Right ventricle myocardium superior (tissue), 1 donor: ENCODE data around the gene F2RL3. TPM values are rescaled to one million over a fixed set of nuclear protein-coding genes. Genes with fewer than 3 reads are reported as not detected.

Experiments used
- ATAC-seq: fragments of 200-7000 bp; cut with Tn5 transposase; one replicate; pipeline ENCODE4 v1.9.1; 2020; ENCODE audit warnings: mild to moderate bottlenecking; ENCODE audit not compliant: poor library complexity
- DNase-seq: peaks from one replicate; pipeline ENCODE4 v3.0.0-alpha.2; 2020
- intact Hi-C: fragments of 100-400 bp; cut with DNase I; formaldehyde crosslinking; loops from one replicate; pipeline ENCODE4 v1.11.2; 2022
- long read RNA-seq: library from polyadenylated mRNA; unstranded; transcript quantifications from one replicate; pipeline ENCODE4 v2.0.0, GENCODE V29; 2021
- total RNA-seq: library from RNA; stranded (reverse); fragmentation: NEBNext Ultra II Directional; extraction: Animal tissue kit (Norgen Biotek cat#: 25700); gene quantifications from one replicate; pipeline ENCODE4 v1.2.1, GENCODE V29; 2021
- donor health status: DM: no; HTN: yes; CAD: no; lungs with severe emphysema.

F2RL3 gene
- 0.16 TPM for total RNA-seq
- long read RNA-seq, partial matches to known transcripts: 0 of 1 reads
- long read RNA-seq, other reads (novel, unspliced or antisense): 0 of 1 reads

DNA sequence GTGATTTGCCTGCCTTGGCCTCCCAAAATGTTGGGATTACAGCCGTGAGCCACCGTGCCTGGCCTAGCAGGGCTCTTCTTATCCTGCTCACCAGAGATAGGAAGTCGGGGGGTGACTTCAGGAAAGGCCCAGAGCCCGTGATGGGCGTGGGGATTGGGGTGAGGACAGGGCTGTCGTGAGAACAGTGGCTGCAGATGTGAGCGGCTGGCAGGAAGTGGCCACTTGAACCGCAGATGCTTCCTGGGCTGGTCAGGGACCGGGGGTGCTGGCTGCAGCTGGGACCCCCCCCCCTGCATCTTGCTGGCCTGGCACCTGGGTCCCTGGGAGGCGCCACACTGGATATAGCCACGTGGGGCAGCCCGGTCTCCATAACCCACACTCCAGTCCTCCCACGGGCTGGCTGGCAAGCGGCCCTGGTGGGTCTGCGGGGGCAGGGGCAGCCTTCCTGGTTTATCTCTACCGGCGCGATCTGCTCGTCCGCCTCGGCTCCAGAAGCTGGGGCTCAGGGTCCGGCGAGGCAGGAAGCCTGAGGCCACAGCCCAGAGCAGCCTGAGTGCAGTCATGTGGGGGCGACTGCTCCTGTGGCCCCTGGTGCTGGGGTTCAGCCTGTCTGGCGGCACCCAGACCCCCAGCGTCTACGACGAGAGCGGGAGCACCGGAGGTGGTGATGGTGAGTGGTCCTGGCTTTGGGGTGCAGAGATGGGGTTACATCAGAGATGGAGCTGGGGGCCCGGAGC lies at the start of gene F2RL3:
F2RL3 (plus strand) TSS at position 371 of the 737 bp plus-strand sequence; CDS start at position 562, 191 bp downstream.
- ATAC-seq (peak; percentile 22), DNase-seq (peak; percentile 74)
- intact Hi-C loops: no loop called here

DNA sequence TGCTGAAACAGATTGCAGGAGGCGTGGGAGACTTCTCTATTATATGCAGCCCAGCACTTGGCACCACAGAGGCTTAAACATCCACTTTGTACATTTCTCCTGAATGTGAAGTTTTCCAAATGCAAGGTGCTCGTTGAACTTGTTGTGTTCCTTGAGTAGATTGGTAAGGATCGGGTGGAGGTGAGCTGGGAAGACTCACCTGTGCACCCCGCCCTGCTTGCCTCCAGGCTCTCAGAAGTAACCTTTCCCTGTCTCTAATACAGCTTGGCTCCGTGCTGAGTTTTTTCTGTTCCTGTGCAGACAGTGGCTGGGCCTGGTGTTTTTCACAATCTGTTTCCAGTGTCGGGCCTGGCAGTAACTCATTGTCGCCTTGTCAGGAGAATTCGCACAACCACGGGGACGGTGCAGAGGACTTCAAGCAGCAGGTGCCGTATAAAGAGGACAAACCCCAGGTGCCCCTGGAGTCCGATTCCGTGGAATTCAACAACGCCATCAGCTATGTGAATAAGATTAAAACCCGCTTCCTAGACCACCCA lies 47.3 kb upstream of the F2RL3 start:
- DNase-seq (no peak), ATAC-seq (peak; percentile 70)
- intact Hi-C loops: no loop called here

DNA sequence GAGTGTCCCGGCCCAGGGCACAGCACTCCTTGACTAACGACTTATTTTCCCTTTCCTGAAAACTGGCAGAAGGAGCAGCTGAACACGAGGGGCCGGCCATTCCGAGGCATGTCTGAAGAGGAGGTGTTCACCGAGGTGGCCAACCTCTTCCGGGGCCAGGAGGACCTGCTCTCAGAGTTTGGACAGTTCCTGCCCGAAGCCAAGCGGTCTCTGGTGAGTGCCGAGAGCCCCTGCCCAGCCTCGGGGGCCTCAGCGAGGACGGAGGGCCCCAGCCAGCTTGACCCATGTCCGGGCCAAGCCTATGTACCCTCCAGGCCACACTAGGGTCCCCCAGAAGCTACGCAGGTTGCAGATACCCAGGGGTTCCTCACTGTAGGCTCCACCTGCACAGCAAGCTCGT lies 41.9 kb upstream of the F2RL3 start:
- intact Hi-C loops: no loop called here
- DNase-seq (no peak), ATAC-seq (no peak)

DNA sequence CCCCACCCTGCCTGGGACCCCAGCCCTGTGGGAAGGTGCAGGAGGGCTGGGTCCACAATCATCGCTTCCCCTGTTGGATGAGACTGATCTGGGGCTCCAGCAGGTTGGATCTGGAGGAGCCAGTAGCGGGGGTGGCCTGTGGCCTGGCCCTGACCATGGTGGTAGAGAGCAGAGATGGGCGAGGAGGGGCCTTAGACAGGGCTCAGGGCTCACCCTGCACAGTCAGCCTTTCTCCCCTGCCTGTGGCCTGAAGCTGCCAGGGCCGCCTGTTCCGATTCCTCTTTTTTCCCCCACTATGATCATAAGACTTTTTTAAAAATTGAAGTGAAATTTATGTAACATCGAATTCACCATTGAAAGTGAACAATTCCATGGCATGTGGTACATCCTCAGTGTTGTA lies 41.4 kb upstream of the F2RL3 start:
- ATAC-seq (peak; percentile 54), DNase-seq (no peak)
- intact Hi-C loops: no loop called here

DNA sequence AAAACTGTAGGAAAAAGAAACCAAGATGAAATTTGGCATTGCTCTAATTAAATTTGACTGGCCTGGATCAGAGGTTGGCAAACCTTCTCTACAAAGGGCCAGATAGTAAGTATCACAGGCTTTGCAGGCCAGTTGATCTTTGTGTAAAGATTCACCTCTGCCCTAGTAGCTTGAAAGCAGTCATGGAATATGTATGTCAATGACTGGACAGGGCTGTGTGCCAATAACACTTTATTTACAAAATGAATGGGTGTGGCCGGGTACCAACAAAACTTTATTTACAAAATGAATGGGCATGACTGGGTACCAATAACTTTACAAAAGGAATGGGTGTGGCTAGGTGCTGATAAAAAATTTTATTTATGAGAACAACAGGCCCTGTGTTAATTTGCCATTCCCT lies 39.6 kb upstream of the F2RL3 start:
- intact Hi-C loops: no loop called here
- ATAC-seq (no peak), DNase-seq (no peak)

DNA sequence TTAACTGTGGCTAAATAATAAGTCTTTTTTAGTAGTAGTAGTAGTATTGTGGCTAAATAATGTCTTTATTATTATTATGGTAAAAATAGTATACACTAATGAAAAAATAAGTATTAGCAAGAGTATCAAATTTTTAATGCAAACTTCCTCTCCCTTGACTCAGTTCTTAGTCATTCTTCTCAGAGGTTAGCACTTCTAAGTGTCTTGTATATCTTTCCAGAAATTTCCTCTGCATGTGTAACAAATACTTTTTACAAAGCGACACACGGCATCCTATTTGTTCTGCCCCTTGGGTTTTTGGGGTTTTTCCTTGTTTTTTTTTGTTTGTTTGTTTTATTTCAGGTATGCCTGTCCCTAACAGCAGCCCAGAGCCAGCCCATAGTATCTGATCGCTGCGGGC lies 38.7 kb upstream of the F2RL3 start:
- DNase-seq: no peak
- no peak for ATAC-seq
- intact Hi-C loops: no loop called here

DNA sequence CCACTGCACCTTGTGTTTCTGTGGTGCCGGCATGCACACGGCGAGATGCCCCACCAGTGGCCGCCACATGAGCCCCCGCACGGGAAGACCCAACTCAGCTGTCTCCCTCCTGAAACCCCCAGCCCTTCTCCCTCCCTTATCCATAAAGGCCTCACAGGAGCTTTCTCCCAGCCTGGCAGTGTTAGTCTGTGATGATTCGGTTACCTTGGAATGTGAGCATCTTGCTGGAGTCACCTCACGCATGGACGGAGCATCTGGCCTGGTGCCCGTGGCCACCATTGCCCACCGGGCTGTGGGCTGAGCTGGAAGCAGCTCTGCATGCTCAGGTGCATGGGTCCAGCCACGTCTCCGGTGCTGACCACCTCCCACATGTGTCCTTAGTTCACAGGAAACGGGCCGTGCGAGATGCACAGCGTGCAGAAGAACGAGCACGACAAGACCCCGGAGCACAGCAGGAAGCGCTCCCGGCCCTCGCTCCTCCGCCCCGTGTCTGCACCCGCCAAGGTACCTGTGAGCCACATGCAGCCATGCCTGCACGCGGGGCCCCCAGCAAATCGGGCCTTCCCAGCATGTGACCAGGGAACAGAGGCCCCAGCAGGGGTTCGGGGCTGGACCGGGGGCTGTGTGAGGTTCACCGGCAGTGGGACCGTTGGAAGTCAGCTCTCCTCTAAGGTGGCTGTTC lies 37.6 kb upstream of the F2RL3 start:
- intact Hi-C loops: no loop called here
- no peak for DNase-seq
- no peak for ATAC-seq

DNA sequence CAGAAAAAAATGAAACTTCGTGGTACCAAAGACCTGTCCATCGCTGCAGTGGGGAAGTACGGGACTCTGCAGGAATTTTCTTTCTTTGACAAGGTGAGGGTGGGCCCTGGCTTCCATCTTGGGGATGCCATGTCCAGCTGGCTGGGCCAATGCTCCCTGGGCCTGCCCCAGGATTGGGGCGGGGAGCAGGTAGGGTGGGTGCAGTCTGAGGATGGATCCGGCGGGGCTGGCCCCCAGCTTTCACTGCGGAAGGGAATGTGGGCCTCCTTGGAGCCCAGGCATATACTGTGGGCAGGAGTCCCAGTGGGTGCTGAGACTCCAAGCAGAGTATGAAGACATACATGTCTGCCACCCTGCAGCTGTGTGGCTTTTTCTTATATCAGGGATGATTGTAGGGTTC lies 35.7 kb upstream of the F2RL3 start:
- intact Hi-C loops: no loop called here
- DNase-seq: no peak
- no peak for ATAC-seq

DNA sequence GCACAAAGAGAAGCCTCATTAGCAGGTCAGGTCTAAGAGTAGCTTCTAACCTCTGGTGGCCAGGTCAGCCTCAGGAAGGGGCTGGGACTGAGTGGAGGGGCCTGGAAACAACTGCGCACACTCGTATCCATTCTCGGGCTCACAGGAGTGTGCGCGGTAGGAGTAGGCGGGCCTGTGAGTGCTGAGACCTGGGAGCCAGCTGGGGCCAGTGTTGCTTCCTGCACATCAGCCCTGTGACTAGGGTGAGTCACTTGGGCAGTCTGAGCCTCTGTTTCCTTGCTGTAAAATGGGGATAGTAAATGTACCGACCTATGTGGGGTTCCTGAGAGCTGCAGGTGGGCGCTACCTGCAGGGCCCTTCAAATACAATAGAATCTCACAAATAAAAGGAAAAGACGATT lies 32.7 kb upstream of the F2RL3 start:
- DNase-seq (no peak), ATAC-seq (no peak)
- intact Hi-C loops: no loop called here

DNA sequence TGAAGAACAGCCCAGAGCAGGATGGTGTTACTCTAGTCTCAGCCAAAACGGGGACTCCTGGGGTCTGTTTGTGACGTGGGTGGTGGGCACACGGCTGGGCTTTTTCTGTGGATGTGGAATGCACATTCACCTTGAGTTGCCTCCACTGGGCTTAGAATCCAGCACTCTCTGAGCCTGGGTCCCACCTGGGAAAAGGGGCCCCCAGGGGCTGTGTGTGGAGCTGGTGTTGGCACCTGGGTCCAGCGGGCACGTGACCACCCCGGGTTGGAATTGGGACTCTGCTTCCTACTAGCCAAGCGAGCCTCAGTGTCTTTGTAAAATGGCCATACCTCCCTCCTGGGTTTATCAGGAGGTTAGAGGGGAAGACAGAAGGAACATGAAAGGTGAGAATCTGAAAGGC lies 29.2 kb upstream of the F2RL3 start:
- intact Hi-C loops: no loop called here
- no peak for ATAC-seq
- no peak for DNase-seq

DNA sequence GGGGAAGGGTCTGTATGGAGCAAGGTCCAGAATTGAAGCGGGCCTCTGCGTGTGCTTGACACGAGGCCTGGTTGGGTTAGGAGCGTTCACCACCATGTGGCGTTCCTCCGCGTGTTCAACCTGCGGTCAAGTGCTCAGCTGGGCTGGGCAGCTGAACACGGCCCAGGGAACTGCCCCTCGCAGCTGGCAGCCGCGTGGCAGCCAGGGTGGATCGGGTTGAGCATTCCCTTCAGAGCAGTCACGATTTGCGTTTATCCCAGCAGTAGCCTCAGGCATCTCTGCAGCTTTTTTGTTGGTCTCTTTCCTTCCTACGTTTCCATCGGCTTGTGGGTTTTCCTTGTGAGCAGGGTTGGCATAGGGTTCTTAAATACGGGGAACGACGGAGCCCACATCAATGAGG lies 28.7 kb upstream of the F2RL3 start:
- intact Hi-C loops: no loop called here
- ATAC-seq (no peak), DNase-seq (no peak)

DNA sequence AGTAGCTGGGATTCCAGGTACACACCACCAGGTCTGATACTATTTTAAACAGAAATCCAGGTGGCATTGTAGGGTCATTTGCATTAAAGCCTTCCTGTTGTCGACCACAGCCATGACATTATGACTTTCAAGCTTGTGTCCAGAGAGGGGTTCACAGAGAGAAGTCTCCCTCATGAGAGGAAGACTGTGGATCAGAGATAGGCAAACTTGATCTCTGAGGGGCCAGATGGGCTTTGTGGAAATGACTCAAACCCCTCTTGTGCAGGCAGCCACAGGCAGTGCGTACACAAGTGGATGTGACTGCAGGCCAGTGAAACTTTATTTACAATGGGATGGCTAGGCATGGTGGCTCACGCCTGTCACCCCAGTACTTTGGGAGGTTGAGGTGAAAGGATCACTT lies 27.8 kb upstream of the F2RL3 start:
- ATAC-seq: no peak
- intact Hi-C loops: no loop called here
- no peak for DNase-seq

DNA sequence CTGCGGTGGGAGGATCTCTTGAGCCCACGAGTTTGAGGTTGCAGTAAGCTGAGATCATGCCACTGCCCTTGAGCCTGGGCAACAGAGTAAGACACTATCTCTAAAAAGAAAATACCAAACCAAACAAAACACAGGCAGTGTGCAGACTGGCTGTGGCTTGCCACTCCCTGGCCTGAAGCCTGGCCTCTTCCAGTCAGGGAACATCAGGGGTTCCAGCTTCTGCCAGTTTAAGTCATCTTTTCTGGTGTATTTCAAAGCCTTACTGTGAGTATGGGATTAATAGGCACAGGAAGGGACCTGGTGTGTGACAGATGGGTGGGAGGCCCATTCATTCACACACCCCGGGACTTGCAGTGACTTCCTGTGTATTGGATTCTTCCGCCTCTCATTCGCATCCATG lies 27.0 kb upstream of the F2RL3 start:
- no peak for ATAC-seq
- intact Hi-C loops: no loop called here

DNA sequence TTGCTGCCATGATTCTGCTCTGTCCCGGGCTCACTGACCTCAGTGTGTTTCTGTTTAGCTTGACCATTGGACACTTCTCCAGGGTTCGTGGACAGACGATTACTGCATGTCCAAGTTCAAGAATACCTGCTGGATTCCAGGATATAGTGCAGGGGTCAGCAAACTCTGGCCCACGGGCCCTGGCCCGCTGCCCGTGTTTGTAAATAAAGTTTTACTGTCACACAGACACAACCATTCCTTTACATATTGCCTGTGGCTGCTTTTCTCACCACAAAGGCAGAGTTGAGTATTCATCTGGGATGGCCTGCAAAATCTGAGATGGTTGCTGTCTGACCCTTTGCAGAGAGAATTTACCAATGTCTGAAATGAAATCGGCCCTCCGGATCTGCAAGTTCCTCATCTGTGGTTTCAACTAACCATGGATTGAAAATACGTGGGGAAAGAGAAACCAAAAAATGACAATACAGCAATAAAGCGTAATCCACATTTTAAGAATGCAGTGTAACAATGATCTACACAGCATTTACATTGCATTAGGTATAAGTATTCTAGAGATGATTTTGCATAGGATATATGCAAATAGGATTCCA lies 25.9 kb upstream of the F2RL3 start:
- no peak for ATAC-seq
- intact Hi-C loops: no loop called here
- no peak for DNase-seq

More for the DNA sequence above, 27.0 kb upstream of the F2RL3 start:
- no peak for DNase-seq

DNA sequence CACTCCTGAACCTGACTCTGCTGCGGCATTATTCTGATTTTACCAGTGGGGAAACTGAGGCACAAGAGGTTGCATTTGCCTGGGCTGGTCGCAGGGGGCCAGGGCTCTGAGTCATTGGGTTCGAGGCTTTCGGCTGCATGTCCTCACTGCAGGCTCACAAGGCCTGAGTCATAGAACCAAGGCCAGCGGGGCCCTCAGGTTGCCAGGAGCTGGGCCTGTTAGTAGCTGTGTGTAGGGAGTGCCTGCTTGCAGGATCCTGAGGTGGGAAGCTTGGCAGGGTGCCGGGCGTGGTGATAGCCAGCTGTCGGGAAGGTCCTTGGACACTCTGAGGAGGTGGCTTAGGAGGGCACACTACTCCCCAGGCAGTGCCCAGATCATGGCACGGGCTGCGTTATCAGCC lies 21.6 kb upstream of the F2RL3 start:
- intact Hi-C loops: no loop called here
- ATAC-seq (no peak), DNase-seq (no peak)

DNA sequence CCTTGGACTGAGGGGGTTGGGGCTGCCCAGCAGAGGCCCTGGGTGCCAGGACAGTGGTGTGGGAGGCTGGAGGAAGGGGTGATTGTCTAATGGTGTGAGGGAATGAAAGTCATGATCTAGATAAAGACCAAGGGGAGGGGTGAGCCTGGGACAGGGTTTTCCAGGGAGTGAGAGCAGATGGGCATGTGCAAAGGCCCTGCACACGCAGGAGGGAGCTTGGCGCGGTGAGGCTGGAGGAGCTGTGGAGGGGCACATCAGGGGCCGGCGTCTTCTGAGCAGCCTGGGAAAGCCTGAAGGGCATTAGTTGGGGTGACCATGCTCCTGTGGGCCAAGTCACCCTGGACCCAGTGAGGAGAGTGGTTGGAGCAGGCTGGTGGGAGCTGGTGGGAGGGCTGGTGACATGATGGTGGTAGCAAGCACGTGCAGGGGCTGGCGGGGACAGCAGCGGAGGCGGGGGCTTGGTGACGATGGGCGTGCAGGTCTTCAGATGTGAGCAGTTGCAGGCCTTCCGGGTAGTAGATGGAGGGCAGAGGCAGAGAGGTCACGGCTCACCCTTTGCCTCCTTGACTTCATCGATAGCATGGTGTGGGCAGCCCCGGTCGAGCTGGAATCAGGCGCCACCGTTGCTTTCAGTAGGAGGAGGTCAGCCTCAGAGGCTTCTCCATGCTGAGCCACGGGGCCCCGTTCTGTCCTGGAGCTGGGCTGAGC lies 20.2 kb upstream of the F2RL3 start:
- intact Hi-C loops: no loop called here
- ATAC-seq (no peak), DNase-seq (no peak)

DNA sequence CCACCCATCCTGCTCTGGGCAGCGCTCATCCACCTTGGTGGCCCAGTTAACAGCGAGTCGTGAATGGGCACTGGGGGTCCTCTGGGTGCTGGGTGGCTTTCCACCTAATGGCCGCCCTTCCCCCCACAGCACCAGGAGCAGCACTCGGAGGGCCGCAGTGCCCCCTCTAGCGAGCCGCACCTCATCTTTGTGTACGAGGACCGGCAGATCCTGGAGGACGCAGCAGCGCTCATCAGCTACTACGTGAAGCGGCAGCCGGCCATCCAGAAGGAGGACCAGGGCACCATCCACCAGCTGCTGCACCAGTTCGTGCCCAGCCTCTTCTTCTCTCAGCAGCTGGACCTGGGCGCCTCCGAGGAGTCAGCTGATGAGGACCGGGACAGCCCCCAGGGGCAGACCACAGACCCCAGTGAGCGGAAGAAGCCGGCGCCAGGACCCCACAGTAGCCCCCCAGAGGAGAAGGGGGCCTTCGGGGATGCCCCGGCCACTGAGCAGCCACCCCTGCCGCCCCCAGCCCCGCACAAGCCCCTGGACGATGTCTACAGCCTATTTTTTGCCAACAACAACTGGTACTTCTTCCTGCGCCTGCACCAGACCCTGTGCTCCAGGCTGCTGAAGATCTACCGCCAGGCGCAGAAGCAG lies 19.3 kb upstream of the F2RL3 start:
- intact Hi-C loops: no loop called here
- DNase-seq (no peak), ATAC-seq (no peak)

DNA sequence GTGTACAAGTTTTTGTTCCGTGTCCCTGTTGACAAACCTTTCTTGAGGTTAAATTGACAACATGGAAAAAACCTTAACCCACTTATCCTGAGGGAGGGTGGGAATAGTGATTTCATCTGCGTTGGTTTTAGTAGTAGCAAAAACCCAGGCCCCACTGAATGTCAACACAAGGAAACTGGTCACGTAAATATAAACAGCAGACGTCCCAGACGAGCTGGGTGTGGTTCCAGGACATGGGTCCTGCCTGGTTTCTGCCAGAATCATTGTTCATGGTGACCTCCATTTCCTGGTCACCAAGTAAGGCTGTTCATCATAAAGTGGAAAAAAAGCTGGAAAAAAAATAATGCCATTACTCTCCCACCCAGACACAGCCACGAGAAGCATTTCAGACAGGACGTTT lies 16.9 kb upstream of the F2RL3 start:
- intact Hi-C loops: no loop called here
- ATAC-seq: no peak
- DNase-seq: no peak

DNA sequence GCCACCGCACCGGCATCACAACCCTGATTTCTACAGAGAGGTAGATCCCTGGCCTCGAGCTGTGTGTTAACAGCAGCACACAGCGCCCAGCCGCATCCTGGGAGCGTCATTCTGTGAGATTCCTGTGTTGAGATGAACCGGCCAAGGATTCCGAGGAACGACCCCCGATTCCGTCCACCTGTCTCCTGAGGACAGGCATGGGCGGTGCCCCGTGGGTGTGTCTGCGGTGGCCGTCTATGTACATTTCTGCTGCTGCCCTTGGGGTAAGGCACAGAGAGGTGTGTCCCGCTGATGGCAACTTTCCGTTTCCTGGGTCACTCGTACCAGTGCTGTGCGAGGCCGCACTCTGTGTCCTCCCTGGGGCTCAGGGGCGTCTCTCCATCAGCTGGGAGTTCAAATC lies 16.1 kb upstream of the F2RL3 start:
- no peak for ATAC-seq
- DNase-seq: no peak
- intact Hi-C loops: no loop called here
